Renal cortical epithelial cell (primary cell): ENCODE results near the gene CTNNAL1. TPM values are rescaled to one million over a fixed set of nuclear protein-coding genes. Genes with fewer than 3 reads are reported as not detected.
"Not testable (repeated sequence)": the region's sequence is repeated elsewhere in the genome, so short reads cannot be mapped to it uniquely, and the experiment has no call there.

Source experiments
- DNase-seq: peaks from one replicate; pipeline ENCODE4 v3.0.0-alpha.2; 2011; ENCODE audit warnings: low read depth
- total RNA-seq: library from RNA; depleted of rRNA; stranded (reverse); fragments of >200 nt; gene quantifications from 2 replicates; pipeline ENCODE4 v1.2.3, GENCODE V29; 2014

The CTNNAL1 gene
- total RNA-seq, 1 donor from 2014 or later = 154 TPM

DNA sequence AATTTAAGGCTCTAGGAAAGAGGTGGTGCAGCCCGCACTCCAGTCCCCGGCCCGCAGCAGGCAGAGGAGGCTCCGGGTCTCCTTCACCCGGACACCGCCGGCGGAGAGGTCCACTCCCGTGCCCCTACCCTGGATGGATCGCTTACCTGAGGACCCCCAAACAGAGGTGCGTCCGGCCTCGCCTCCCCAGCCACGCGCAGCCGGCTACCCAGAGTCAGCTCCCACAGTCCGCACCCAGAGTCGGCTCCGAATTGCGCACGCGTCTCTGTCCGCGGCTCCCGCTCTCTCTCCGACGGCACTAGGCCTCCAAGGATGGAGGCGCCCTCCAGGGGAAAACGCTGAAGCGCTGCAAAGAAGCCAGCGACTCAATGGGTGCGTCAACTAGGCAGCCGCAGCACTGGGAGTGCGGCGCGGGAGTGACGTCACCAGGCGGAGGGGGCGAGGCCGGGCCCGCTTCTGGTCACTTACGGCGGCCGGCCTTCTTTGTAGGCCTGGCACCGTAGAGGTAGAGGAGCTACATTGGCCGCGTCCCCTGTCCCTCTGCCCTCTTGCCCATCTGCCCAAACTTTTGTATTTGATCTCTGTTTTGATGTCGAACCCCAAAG, 79.5 kb downstream of the CTNNAL1 start, which contains the start of gene ELP1:
ELP1 (minus strand) TSS at position 407 of the 605 bp plus-strand sequence. CDS start 2,978 bp downstream, outside the sequence.
- peak; percentile 85 for DNase-seq

- peak; percentile 15 for DNase-seq
These were observed 80.0 kb downstream of the CTNNAL1 start for GRCh38 chr9:108933231-108933717.

DNA sequence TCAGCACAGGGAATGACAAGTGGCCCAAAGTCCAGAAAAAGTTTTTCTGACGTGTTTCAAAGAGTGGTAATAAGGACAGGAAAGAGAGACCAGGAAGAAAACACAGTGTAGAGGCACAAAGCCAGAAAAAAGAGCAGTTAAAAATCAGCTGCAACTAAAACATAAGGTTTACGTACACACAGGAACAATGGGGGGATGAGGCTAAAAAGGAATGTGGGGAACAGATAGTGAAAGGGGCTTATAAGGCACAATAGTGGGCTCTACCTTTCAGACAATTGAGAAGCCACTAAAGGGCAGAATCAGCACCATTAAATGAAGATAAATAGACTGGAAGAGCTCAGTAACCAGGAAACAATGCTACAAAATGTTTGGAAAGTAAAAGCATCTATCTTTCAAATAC, 84.9 kb downstream of the CTNNAL1 start:
- DNase-seq = no peak

DNA sequence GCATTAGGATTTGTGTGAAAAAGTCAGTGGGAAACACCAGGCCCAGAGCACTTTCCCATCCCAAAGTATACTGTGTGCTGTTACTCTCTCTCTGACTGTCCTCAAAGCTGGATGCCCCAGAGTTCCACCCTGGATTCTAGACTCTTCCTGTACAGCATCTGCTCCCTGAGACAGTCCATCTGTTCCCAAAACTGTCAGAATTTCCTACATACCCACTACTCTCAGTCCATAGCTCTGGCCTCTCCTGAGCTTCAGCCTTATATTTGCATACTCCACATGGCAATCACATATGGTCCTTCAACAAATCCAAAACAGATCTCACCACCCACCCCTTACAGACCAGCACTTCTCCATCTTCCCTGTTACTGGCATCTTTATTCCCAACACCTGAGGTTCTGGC, 88.8 kb downstream of the CTNNAL1 start:
- no peak for DNase-seq

GRCh38 chr9:108921200-108921599, 92.1 kb downstream of the CTNNAL1 start:
- no peak for DNase-seq

- not testable (repeated sequence) for DNase-seq
These were observed 92.9 kb downstream of the CTNNAL1 start for GRCh38 chr9:108920401-108920800.

- no peak for DNase-seq
These were observed 93.8 kb downstream of the CTNNAL1 start for GRCh38 chr9:108919517-108919916.

GRCh38 chr9:108913391-108913790, 99.9 kb downstream of the CTNNAL1 start:
- no peak for DNase-seq

- no peak for DNase-seq
These were observed 101.5 kb downstream of the CTNNAL1 start for GRCh38 chr9:108911820-108912219.

- DNase-seq = no peak
These were observed 102.4 kb downstream of the CTNNAL1 start for GRCh38 chr9:108910914-108911313.

- DNase-seq = no peak
These were observed 102.9 kb downstream of the CTNNAL1 start for GRCh38 chr9:108910402-108910801.

- no peak for DNase-seq
These were observed 107.8 kb downstream of the CTNNAL1 start for GRCh38 chr9:108905494-108905893.

GRCh38 chr9:108904161-108904560, 109.1 kb downstream of the CTNNAL1 start:
- no peak for DNase-seq

GRCh38 chr9:108903420-108904103, 109.7 kb downstream of the CTNNAL1 start:
- DNase-seq = no peak

GRCh38 chr9:108900176-108900575, 113.1 kb downstream of the CTNNAL1 start:
- DNase-seq = no peak

DNA sequence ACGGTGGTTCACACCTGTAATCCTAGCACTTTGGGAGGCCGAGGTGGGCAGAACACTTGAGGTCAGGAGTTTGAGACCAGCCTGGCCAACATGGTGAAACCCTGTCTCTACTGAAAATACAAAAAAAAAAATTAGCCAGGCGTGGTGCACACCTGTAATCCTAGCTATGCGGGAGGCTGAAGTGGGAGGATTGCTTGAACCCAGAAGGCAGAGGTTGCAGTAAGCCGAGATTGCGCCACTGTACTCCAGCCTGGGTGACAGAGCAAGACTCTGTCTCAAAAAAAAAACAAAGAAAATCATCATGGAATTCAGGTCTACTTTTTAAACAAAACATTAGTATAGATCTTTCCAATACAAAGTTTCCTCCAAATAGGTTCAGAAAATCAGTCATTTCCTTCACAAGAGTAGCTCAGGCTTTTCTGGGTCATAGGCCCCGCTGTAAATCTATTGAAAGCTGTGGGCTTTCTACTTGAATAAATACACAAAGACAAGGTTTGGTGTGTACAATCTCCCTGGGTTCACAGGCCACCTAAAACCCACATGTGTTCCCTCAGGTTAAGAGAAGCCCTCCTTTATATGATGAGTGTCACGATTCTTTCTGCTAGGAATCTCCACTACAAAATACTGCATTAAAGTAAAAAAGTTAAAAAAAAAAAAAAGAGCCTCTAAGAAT, 114.1 kb downstream of the CTNNAL1 start:
- not testable (repeated sequence) for DNase-seq

GRCh38 chr9:108897324-108898096, 115.8 kb downstream of the CTNNAL1 start:
- no peak for DNase-seq

GRCh38 chr9:108894225-108894997, 118.9 kb downstream of the CTNNAL1 start:
- no peak for DNase-seq
